ENCODE measurements around the gene AP1S3.

DNA sequence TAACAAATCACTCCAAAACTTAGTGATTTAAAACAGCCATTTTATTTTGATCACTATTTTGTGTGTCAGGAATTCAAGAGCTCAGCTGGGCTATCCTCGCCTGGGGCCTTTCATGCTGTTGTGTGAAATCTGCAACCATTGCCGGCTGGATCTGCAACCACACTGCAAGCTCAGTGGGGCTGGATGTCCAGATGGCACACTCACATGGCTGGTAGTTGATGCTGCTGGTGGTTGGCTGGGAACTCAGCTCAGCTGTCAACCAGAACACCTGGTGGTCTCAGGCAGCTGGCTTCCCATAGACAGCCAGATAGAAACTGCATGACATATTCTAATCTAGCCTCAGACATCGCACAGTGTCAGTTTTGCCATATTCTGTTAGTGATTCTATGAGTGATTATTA is 30.6 kb upstream of the AP1S3 start:
- TF ChIP-seq, protein P1, sequence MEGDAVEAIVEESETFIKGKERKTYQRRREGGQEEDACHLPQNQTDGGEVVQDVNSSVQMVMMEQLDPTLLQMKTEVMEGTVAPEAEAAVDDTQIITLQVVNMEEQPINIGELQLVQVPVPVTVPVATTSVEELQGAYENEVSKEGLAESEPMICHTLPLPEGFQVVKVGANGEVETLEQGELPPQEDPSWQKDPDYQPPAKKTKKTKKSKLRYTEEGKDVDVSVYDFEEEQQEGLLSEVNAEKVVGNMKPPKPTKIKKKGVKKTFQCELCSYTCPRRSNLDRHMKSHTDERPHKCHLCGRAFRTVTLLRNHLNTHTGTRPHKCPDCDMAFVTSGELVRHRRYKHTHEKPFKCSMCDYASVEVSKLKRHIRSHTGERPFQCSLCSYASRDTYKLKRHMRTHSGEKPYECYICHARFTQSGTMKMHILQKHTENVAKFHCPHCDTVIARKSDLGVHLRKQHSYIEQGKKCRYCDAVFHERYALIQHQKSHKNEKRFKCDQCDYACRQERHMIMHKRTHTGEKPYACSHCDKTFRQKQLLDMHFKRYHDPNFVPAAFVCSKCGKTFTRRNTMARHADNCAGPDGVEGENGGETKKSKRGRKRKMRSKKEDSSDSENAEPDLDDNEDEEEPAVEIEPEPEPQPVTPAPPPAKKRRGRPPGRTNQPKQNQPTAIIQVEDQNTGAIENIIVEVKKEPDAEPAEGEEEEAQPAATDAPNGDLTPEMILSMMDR (IDR thresholded peaks at IDR 0.05; ENCODE audit: extremely low read depth in 1 of 2, insufficient read depth in 1 of 2, low read depth in 1 of 2, low read length in 2 of 2): no peak
- TF ChIP-seq POLR2A (IDR thresholded peaks at IDR 0.05; ENCODE audit: low read depth, low read length) (no peak), EZH2 (IDR thresholded peaks at IDR 0.05; ENCODE audit: borderline replicate concordance, low read depth, low read length, severe bottlenecking) (no peak), JUN (IDR thresholded peaks at IDR 0.05; ENCODE audit: borderline replicate concordance, insufficient read depth, insufficient read length, low read depth) (no peak), POLR2AphosphoS5 (IDR thresholded peaks at IDR 0.05; ENCODE audit: insufficient read depth, low read depth, low read length) (no peak), GATA2 (IDR thresholded peaks at IDR 0.05; ENCODE audit: insufficient read depth, insufficient read length, low read depth, low read length) (no peak), MYC (IDR thresholded peaks at IDR 0.05; ENCODE audit: low read depth, low read length) (no peak)
- TF ChIP-seq, protein P2, sequence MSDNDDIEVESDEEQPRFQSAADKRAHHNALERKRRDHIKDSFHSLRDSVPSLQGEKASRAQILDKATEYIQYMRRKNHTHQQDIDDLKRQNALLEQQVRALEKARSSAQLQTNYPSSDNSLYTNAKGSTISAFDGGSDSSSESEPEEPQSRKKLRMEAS (IDR thresholded peaks at IDR 0.05; ENCODE audit: insufficient read depth, insufficient read length): no peak
